Occipital lobe (tissue), 3 donors: ENCODE measurements around the gene HS6ST2. TPM values are rescaled to one million over a fixed set of nuclear protein-coding genes. Genes with fewer than 3 reads are reported as not detected.

Experiments used
- DNase-seq: peaks from one replicate; lab custom pipeline; 2025; lab: John Stamatoyannopoulos, UW
- small RNA-seq: library from RNA; depleted of rRNA; stranded (forward); fragments of <200 nt; gene quantifications from one replicate; pipeline ENCODE3, GENCODE V24; 2014
- total RNA-seq: library from RNA; depleted of rRNA; stranded (reverse); fragments of >200 nt; gene quantifications from one replicate; pipeline ENCODE4 v1.2.3, GENCODE V29; 2014

HS6ST2 gene
- total RNA-seq, 1 donor from 2014 or later, result 5.0 TPM

GRCh38 chrX:132618810-132619209 is 339.6 kb downstream of the HS6ST2 start:
- DNase-seq, result no peak

DNA sequence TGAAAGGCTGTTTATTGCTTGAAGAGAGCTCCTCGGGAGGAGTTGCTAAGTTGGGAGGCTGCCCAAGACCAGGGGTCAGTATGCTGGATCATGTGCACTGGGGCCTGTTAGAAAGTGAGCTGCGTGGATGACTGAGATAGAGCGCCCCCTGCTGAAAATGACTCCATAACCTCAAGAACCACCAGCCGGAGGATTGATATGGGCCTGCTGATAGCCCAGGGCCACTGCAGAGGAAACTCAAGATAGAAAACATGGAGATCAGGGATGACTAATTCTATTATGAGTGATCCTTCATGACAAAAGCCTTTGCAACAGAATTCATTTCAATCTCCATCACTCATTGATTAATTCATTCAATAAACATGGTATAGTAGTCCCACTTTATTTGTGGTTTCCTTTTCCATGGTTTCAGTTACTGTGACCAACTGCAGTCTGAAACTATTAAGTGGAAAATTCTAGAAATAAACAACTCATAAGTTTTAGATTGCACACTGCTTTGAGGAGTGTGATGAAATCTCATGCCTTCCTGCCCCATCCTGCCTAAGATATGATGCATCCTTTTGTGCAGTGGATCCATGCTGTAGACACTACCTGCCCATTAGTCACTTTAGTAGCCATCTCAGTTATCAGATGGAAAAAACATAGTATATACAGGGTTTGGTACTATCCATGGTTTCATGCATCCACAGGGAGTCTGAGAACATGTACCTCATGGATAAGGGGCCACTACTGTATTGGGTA is 342.9 kb downstream of the HS6ST2 start:
- no peak for DNase-seq

DNA sequence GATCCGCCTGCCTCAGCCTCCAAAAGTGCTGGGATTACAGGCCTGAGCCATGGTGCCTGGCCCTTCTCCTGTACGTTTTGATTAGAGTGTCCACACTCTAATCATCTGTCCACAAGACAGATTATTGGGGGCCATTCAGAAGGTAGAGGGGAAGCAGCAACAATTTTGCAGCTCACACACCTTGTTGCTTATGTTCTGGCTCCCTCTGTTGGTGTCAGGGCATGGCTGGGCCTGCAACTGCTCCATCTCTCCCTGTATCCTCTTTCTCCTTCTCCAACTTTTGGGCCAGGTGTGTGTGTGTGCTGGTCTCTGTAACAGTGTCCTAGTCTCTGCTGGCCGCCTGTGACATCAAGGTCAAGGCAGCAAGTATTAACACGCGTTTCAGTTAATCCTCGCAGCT is 344.1 kb downstream of the HS6ST2 start:
- no peak for DNase-seq

GRCh38 chrX:132613801-132614200 is 344.6 kb downstream of the HS6ST2 start:
- no peak for DNase-seq

- peak; percentile 7 for DNase-seq
Observed at GRCh38 chrX:132612821-132613564, 345.4 kb downstream of the HS6ST2 start.

DNA sequence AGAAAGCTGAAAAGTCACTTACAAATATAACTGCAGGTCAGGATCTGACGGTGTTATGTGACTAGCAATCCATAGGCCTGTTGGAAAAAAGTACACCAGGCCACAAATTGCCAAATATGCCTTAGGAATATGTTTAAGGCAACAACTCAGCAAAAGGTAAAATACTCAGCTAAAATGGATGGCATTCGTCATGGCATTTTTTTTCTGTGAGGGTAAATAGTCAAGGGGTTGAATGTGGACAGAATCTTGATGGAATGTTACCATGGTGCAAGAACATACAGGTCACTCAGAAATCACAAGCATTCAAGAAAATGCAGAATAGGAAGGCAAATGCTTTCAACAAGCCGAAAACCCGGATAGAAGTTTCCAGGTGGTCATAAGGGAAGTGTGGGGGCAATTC is 347.9 kb downstream of the HS6ST2 start:
- DNase-seq, result no peak

GRCh38 chrX:132609362-132609848 is 349.0 kb downstream of the HS6ST2 start:
- DNase-seq, result no peak

GRCh38 chrX:132603700-132604286 is 354.6 kb downstream of the HS6ST2 start:
- DNase-seq, result no peak

DNA sequence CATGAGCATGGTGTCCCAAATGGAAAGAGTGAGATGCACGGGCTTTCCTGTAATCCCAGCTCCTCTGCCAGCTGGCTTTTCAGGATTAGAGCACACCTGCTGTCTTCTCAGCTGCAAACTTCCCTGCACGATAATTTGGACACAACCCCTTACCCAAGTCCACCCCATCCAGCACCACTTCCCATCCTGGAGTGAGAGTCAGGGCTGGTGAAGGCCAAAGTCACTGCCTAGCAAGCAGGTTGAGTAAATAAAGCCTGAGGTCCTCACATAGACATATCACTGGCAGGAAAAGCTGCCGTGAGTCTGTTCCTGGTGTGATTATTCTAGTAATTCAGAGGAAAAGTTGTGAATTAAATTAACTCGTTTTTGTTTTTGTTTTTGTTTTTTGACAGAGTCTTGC is 355.7 kb downstream of the HS6ST2 start:
- no peak for DNase-seq

DNA sequence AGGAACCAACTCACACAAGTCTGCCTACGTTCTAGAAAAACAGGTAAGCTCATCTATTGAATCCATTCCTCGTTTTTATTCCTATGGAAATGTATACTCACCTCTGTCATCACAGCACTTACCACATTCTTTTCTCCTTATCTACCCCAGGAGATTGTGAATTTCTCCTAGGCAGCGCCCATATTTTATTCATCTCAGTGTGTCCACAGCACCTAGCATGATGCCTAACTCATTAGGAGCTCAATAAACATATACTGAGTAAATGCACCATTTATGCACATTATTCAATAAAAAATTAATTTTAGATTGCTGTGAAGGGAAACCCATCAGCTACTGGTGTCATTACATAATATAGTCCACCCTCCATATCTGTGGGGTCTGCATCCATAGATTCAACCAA is 363.4 kb downstream of the HS6ST2 start:
- DNase-seq, result no peak

DNA sequence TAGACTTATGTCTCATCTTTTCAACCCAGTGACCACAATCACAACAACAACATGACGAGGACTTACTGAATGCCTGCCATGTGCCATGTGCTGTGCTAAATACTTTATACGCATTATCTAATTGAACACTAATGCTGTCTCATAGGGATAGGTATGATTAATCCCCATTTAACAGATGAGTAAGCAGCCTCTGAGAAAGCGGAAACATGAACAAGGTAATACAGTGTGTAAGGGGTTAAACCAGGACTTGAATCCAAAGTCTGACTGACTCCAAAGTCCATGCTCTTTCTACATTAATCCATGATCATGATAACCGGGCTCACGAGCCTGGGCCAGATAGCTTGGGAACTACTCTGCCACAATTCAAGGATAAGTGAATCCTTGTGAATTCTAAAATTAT is 364.3 kb downstream of the HS6ST2 start:
- DNase-seq, result no peak

GRCh38 chrX:132592880-132593279 is 365.5 kb downstream of the HS6ST2 start:
- no peak for DNase-seq

GRCh38 chrX:132591719-132592275 is 366.6 kb downstream of the HS6ST2 start:
- no peak for DNase-seq

DNA sequence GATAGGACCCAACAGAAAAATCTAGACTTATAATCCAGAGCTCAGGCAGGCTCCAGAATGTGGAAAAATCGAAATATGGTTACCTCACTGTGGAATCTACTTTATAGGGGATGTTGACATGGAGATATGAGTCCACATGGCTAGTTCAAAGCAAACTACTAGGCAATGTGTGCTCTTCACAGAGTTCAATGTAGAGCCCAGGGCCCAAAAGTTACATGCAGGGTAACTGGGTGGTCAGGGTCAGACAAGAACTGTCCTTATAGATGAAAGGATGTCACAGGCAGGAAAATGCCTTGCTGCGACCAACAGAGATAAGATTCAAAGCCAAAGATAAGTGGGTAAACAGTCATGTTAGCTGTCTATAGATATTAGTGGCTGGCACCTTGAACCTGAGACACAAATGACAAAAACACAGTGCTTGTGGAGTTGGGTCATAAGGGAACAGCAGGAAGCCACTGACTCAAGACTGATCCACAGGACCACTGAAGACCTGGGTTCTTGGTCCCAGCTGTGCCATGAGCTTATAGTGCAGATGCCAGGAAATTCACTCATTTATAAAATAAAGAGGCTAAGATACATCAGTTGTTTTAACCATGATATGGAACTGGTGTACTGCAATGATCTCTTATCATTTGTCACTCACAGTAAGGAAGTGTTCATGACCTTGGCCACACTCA is 367.9 kb downstream of the HS6ST2 start:
- DNase-seq, result no peak

- no peak for DNase-seq
Observed at GRCh38 chrX:132584936-132585335, 373.5 kb downstream of the HS6ST2 start.

DNA sequence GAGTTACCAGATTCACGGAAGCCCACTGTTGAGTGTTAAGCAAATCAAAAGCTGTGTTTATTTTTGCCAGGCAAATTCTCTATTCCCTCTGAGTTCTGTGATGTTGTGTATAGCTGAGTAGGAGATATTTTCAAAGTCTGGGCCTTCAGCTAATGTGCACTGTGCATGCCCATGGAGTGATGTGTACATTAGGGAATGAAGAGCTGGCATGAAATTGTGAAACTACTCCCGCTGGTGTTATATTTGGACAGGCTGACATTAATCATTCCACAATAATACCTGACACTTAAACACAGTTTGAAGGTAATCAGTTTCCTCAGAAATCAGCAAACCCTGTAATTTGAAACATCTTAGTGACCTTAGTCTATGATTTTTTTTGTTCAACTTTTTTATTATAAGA is 381.5 kb downstream of the HS6ST2 start:
- no peak for DNase-seq

Small RNA genes lying within 50 kb of the gene (small RNA-seq; reads per million reads assigned to genes)
- gene RNU6-98P (not detected), gene Z82205.1 (not detected)

Other genes starting within 250 kb of the HS6ST2 start
- not detected for gene USP26, start 138.5 kb upstream of the HS6ST2 start, total RNA-seq